Hepatocyte (in vitro differentiated cells): ENCODE results near the gene ATP6V1F. TPM values are rescaled to one million over a fixed set of nuclear protein-coding genes. Genes with fewer than 3 reads are reported as not detected.

Experiments
- DNase-seq: peaks from one replicate; pipeline ENCODE4 v3.0.0-alpha.2; 2016; ENCODE audit warnings: low spot score
- H2AFZ ChIP-seq: fragments of 200-600 bp; sonication (generic); 2 replicates; pipeline ENCODE4 v1.6.0; 2016; ENCODE audit warnings: antibody characterized with exemption, mild to moderate bottlenecking
- H3K27ac ChIP-seq: fragments of 200-600 bp; sonication (generic); 2 replicates; pipeline ENCODE4 v1.5.1; 2016; ENCODE audit warnings: mild to moderate bottlenecking
- H3K27me3 ChIP-seq: fragments of 200-600 bp; sonication (generic); 2 replicates; pipeline ENCODE4 v1.6.1; 2016
- H3K36me3 ChIP-seq: fragments of 200-600 bp; sonication (generic); replicated peaks from 2 replicates; pipeline ENCODE4 v1.5.1; 2016; ENCODE audit warnings: low read depth; ENCODE audit not compliant: insufficient read depth
- H3K4me1 ChIP-seq: fragments of 200-600 bp; sonication (generic); 2 replicates; pipeline ENCODE4 v1.5.1; 2016; ENCODE audit warnings: mild to moderate bottlenecking, moderate library complexity; ENCODE audit not compliant: insufficient read depth
- H3K4me2 ChIP-seq: fragments of 200-600 bp; sonication (generic); 2 replicates; pipeline ENCODE4 v1.6.0; 2016
- H3K4me3 ChIP-seq: fragments of 200-600 bp; sonication (generic); 2 replicates; pipeline ENCODE4 v1.5.1; 2016; ENCODE audit warnings: mild to moderate bottlenecking
- H3K79me2 ChIP-seq: fragments of 200-600 bp; sonication (generic); 2 replicates; pipeline ENCODE4 v1.6.0; 2017; ENCODE audit warnings: mild to moderate bottlenecking
- H3K9me2 ChIP-seq: fragments of 200-600 bp; sonication (generic); replicated peaks from 2 replicates; pipeline ENCODE4 v1.6.0; 2017; ENCODE audit warnings: mild to moderate bottlenecking; ENCODE audit not compliant: insufficient read depth
- H3K9me3 ChIP-seq: fragments of 200-600 bp; sonication (generic); 2 replicates; pipeline ENCODE4 v1.5.1; 2016; ENCODE audit warnings: low read depth, mild to moderate bottlenecking
- H4K20me1 ChIP-seq: fragments of 200-600 bp; sonication (generic); 2 replicates; pipeline ENCODE4 v1.6.0; 2016; ENCODE audit warnings: mild to moderate bottlenecking; ENCODE audit not compliant: insufficient read depth, poor library complexity, severe bottlenecking
- CTCF ChIP-seq: fragments of 200-600 bp; sonication (generic); IDR thresholded peaks from 2 replicates; pipeline ENCODE4 v1.5.1; 2016; ENCODE audit warnings: antibody characterized with exemption, mild to moderate bottlenecking; ENCODE audit not compliant: poor library complexity
- EZH2 ChIP-seq: fragments of 200-600 bp; sonication (generic); IDR thresholded peaks from 2 replicates; pipeline ENCODE4 v1.6.1; 2016; ENCODE audit warnings: antibody characterized with exemption, mild to moderate bottlenecking, borderline replicate concordance
- EZH2phosphoT487 ChIP-seq: fragments of 200-600 bp; sonication (generic); IDR thresholded peaks from one replicate; pipeline ENCODE4 v1.6.1; 2018; ENCODE audit warnings: antibody characterized with exemption, mild to moderate bottlenecking, low read depth, moderate library complexity; ENCODE audit not compliant: unreplicated experiment, severe bottlenecking
- WGBS: methylation state at CpG from one replicate; pipeline ENCODE4 v1.1.6; 2016; ENCODE audit warnings: low lambda C conversion rate; ENCODE audit errors: missing lambda C conversion rate; 5-methylcytosine and 5-hydroxymethylcytosine counted together
- polyA plus RNA-seq: library from polyadenylated mRNA; unstranded; fragments of >200 nt; fragmentation: Nextera tagmentation; extraction: Ambion mirVana; gene quantifications from 2 replicates; pipeline ENCODE4 v1.2.1, GENCODE V29; 2016
- total RNA-seq: library from RNA; depleted of rRNA; stranded (reverse); fragments of >200 nt; gene quantifications from 2 replicates; pipeline ENCODE4 v1.2.3, GENCODE V29; 2014

ATP6V1F gene
- total and polyA plus RNA-seq, 2 experiments from 2014 or later = 184 to 422 TPM

GRCh38 chr7:128891942-128892269 lies 29.2 kb downstream of the ATP6V1F start:
- Histone ChIP-seq H3K9me3 (no peaks in the 10 kb centered on the region), H4K20me1 (no peaks in the 10 kb centered on the region), H2AFZ (no peak overlapping the region), H3K27me3 (peaks cover 5% of the 10 kb centered on the region), H3K4me1 (no peaks in the 10 kb centered on the region), H3K4me2 (no peak overlapping the region), H3K9me2 (no peaks in the 10 kb centered on the region), H3K27ac (no peak overlapping the region), H3K4me3 (no peak overlapping the region), H3K79me2 (no peaks in the 10 kb centered on the region), H3K36me3 (no peaks in the 10 kb centered on the region)
- TF ChIP-seq EZH2phosphoT487 (no peak), EZH2 (no peak), CTCF (no peak)
- no peak for DNase-seq
- WGBS = 98% methylated on average over 9 of the region's 11 CpGs

- Histone ChIP-seq H3K36me3 (no peaks in the 10 kb centered on the region), H4K20me1 (no peaks in the 10 kb centered on the region), H3K4me2 (no peak overlapping the region), H3K9me2 (no peaks in the 10 kb centered on the region), H3K4me1 (no peaks in the 10 kb centered on the region), H3K27ac (no peak overlapping the region), H3K4me3 (no peak overlapping the region), H3K9me3 (no peaks in the 10 kb centered on the region), H3K27me3 (peaks cover 5% of the 10 kb centered on the region), H3K79me2 (no peaks in the 10 kb centered on the region), H2AFZ (no peak overlapping the region)
- DNase-seq = no peak
- TF ChIP-seq EZH2phosphoT487 = no peak
- no peak for TF ChIP-seq CTCF
- TF ChIP-seq EZH2 = no peak
- WGBS = 94% methylated on average over 9 of the region's 13 CpGs
These were observed 30.0 kb downstream of the ATP6V1F start for GRCh38 chr7:128892521-128893250.

- 93% methylated on average over 23 of the region's 23 CpGs for WGBS
- H3K4me1 ChIP-seq = no peaks in the 10 kb centered on the region
- H3K4me2 ChIP-seq = no peak overlapping the region
- no peaks in the 10 kb centered on the region for H4K20me1 ChIP-seq
- no peak overlapping the region for H2AFZ ChIP-seq
- no peaks in the 10 kb centered on the region for H3K9me2 ChIP-seq
- no peaks in the 10 kb centered on the region for H3K9me3 ChIP-seq
- TF ChIP-seq EZH2 (no peak), CTCF (no peak), EZH2phosphoT487 (no peak)
- H3K36me3 ChIP-seq = no peaks in the 10 kb centered on the region
- H3K27me3 ChIP-seq = peaks cover 5% of the 10 kb centered on the region
- no peak overlapping the region for H3K4me3 ChIP-seq
- H3K27ac ChIP-seq = no peak overlapping the region
- no peaks in the 10 kb centered on the region for H3K79me2 ChIP-seq
- DNase-seq = no peak
These were observed 30.8 kb downstream of the ATP6V1F start for GRCh38 chr7:128893251-128894100.
